Naive thymus-derived CD4-positive, alpha-beta T cell (primary cell): Measurements from ENCODE around the gene GATD1. TPM values are rescaled to one million over a fixed set of nuclear protein-coding genes. Genes with fewer than 3 reads are reported as not detected.

Source experiments
- ATAC-seq: fragments of 150-1000 bp; cut with Tn5 transposase; 2 replicates; pipeline ENCODE4 v1.10.0; 2021; ENCODE audit warnings: mild to moderate bottlenecking, moderate library complexity
- CTCF ChIA-PET: fragments of 350-600 bp; sonication (Branson Sonifier 250); formaldehyde crosslinking; loops from one replicate; lab custom pipeline; 2021; ENCODE audit warnings: antibody characterized with exemption; lab: Charles Lee
- POLR2A ChIA-PET: fragments of 350-600 bp; sonication (Branson Sonifier 250); formaldehyde crosslinking; loops from one replicate; lab custom pipeline; 2021; ENCODE audit warnings: antibody characterized with exemption, inconsistent platforms; lab: Charles Lee
- DNase-seq, 9 donors: peaks; one replicate each; pipeline versions ENCODE4 v3.0.0 to v3.0.0-alpha.2; 2020 to 2022; ENCODE audit warnings: mixed read lengths in 1 of 9
- H3K27ac ChIP-seq: one replicate; pipeline ENCODE4 v1.7.0; 2013; ENCODE audit warnings: mild to moderate bottlenecking, low read depth, low read length, moderate library complexity
- H3K27me3 ChIP-seq, 2 donors: one replicate each; pipeline ENCODE4 v1.7.0; 2013; ENCODE audit warnings: low read length in 2 of 2, mild to moderate bottlenecking in 2 of 2, moderate library complexity in 2 of 2; ENCODE audit not compliant: control insufficient read depth in 2 of 2, insufficient read depth in 2 of 2
- H3K36me3 ChIP-seq, 3 experiments: 1 replicate in 2 of 3; 2 replicates in 1 of 3; pipeline ENCODE4 v1.7.0; 2013; ENCODE audit warnings: low read length in 3 of 3, mild to moderate bottlenecking in 3 of 3, moderate library complexity in 1 of 3; ENCODE audit not compliant: insufficient read depth in 3 of 3, control insufficient read depth in 2 of 3
- H3K4me1 ChIP-seq, 2 donors: one replicate each; pipeline ENCODE4 v1.7.0; 2013; ENCODE audit warnings: low read length in 2 of 2, mild to moderate bottlenecking in 2 of 2, moderate library complexity in 1 of 2; ENCODE audit not compliant: control insufficient read depth in 2 of 2, insufficient read depth in 2 of 2
- H3K4me3 ChIP-seq: 2 replicates; pipeline ENCODE4 v1.7.0; 2013; ENCODE audit warnings: mild to moderate bottlenecking, low read length
- H3K9me3 ChIP-seq, 3 experiments: 1 replicate in 2 of 3; 2 replicates in 1 of 3; pipeline ENCODE4 v1.7.0; 2013; ENCODE audit warnings: low read length in 3 of 3; ENCODE audit not compliant: control insufficient read depth in 2 of 3
- H3K27ac Mint-ChIP-seq, 9 donors: one replicate each; pipeline ENCODE4 v1.8.0; 2020 to 2022; ENCODE audit warnings: mixed read lengths in 9 of 9, mild to moderate bottlenecking in 8 of 9, moderate library complexity in 5 of 9, inconsistent platforms in 2 of 9
- H3K27me3 Mint-ChIP-seq, 5 donors: one replicate each; pipeline ENCODE4 v1.8.0; 2021 to 2022; ENCODE audit warnings: mixed read lengths in 5 of 5, mild to moderate bottlenecking in 1 of 5
- H3K36me3 Mint-ChIP-seq, 5 donors: one replicate each; pipeline ENCODE4 v1.8.0; 2020 to 2022; ENCODE audit warnings: mixed read lengths in 5 of 5, mild to moderate bottlenecking in 3 of 5, inconsistent platforms in 1 of 5
- H3K4me1 Mint-ChIP-seq, 7 donors: one replicate each; pipeline ENCODE4 v1.8.0; 2020 to 2022; ENCODE audit warnings: mixed read lengths in 7 of 7, mild to moderate bottlenecking in 3 of 7, inconsistent platforms in 1 of 7
- H3K4me3 Mint-ChIP-seq, 10 donors: one replicate each; pipeline ENCODE4 v1.8.0; 2020 to 2022; ENCODE audit warnings: mild to moderate bottlenecking in 10 of 10, mixed read lengths in 10 of 10, moderate library complexity in 6 of 10, inconsistent platforms in 2 of 10
- H3K9me3 Mint-ChIP-seq, 11 donors: one replicate each; pipeline ENCODE4 v1.8.0; 2020 to 2022; ENCODE audit warnings: mixed read lengths in 11 of 11, mild to moderate bottlenecking in 4 of 11, inconsistent platforms in 1 of 11, moderate library complexity in 1 of 11
- intact Hi-C, 2 donors: fragments of 100-400 bp; cut with micrococcal nuclease; formaldehyde crosslinking; loops; one replicate each; pipeline ENCODE4 v1.15.1; 2023
- polyA plus RNA-seq, 2 donors: library from polyadenylated mRNA; unstranded; fragments of 300-500 nt; fragmentation: Illumina TruSeq; gene quantifications; one replicate each; pipeline ENCODE4 v1.2.3, GENCODE V29; 2021
- total RNA-seq, 6 experiments: library from RNA in 5 of 6; stranded (reverse) in 5 of 6; gene quantifications; 1 replicate in 5 of 6; 2 replicates in 1 of 6; pipeline ENCODE4 v1.2.3 and lab custom pipeline; 2021 to 2026

Gene GATD1
- total and polyA plus RNA-seq, 7 experiments from 2014 or later, result 8.1 to 59.2 (median 44.6) TPM

DNA sequence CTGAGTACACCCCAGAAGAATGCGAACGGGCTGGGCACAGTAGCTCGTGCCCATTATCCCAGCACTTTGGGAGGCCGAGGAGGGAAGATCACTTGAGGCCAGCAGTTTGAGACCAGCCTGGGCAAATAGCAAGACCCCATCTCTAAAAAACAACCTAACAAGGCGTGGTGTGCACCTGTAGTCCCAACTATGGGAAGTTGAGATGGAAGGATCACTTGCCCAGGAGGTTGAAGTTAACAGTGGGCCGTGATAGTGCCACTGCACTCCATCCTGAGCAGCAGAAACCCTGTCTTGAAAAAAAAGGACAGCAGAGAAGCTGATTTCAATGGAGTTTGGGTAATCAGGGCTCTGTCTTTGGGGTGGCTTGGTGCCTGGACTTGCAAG lies 35.8 kb upstream of the GATD1 start:
- no peak for DNase-seq
- H3K4me1 Mint-ChIP-seq, result peaks cover 8 to 37% (median 28%) of the 10 kb centered on the region in 7 donors
- H3K4me3 ChIP-seq, result no peak overlapping the region
- no peaks in the 10 kb centered on the region for H3K27me3 Mint-ChIP-seq
- no peaks in the 10 kb centered on the region for H3K9me3 ChIP-seq
- POLR2A ChIA-PET, result interaction anchor here (0.7 to 1.3 kb wide), 3 partner anchors 16 to 752 kb away, joined by 3 to 7 read pairs (median 3); no protein-coding TSS in a partner anchor
- peaks cover 22 to 25% of the 10 kb centered on the region in 2 donors for H3K4me1 ChIP-seq
- H3K36me3 Mint-ChIP-seq, result peaks cover 0 to 14% (median 0%) of the 10 kb centered on the region in 5 donors
- peak overlapping the region in 1 of 10 donors; percentile 94 for H3K4me3 Mint-ChIP-seq
- no peaks in the 10 kb centered on the region for H3K27me3 ChIP-seq
- no peak for ATAC-seq
- CTCF ChIA-PET, result no interaction called here
- no peak overlapping the region for H3K27ac Mint-ChIP-seq
- no peak overlapping the region for H3K27ac ChIP-seq
- peaks cover 0 to 3% (median 0%) of the 10 kb centered on the region in 11 donors for H3K9me3 Mint-ChIP-seq
- peaks cover 10 to 33% (median 12%) of the 10 kb centered on the region in 3 experiments for H3K36me3 ChIP-seq
- intact Hi-C loops, result no loop called here

DNA sequence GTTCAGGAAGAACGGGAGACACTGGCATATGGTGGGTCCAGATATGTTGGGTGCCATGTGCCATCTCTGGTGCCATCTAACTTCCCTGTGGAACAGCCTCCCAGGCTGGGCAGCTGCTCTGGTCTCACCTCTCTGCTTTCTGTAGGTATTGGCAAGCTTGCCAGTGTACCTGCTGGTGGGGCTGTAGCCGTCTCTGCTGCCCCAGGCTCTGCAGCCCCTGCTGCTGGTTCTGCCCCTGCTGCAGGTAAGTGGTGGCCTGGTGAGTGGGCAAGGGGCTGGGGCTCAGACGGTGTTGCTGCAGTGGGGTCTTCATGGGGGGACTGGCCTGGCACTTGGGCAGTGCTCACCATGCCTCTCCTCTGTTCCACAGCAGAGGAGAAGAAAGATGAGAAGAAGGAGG lies 35.1 kb upstream of the GATD1 start:
- intact Hi-C loops, result no loop called here
- ATAC-seq, result no peak
- no peak overlapping the region for H3K27ac ChIP-seq
- POLR2A ChIA-PET, result interaction anchor here (0.7 to 2.2 kb wide), 6 partner anchors 8 to 752 kb away, joined by 3 to 28 read pairs (median 4); no protein-coding TSS in a partner anchor
- H3K36me3 ChIP-seq, result peaks cover 10 to 33% (median 12%) of the 10 kb centered on the region in 3 experiments
- H3K4me3 ChIP-seq, result no peak overlapping the region
- Mint-ChIP-seq H3K4me1 (peaks cover 8 to 42% (median 31%) of the 10 kb centered on the region in 7 donors), H3K9me3 (peaks cover 0 to 3% (median 0%) of the 10 kb centered on the region in 11 donors), H3K4me3 (peak overlapping the region in 6 of 10 donors; percentile 27 to 96 (median 63)), H3K27ac (peak overlapping the region in 3 of 9 donors; percentile 38 to 93 (median 62)), H3K27me3 (no peaks in the 10 kb centered on the region), H3K36me3 (peaks cover 0 to 16% (median 0%) of the 10 kb centered on the region in 5 donors)
- peaks cover 22 to 25% of the 10 kb centered on the region in 2 donors for H3K4me1 ChIP-seq
- no peaks in the 10 kb centered on the region for H3K9me3 ChIP-seq
- CTCF ChIA-PET, result no interaction called here
- H3K27me3 ChIP-seq, result no peaks in the 10 kb centered on the region
- DNase-seq, result no peak

DNA sequence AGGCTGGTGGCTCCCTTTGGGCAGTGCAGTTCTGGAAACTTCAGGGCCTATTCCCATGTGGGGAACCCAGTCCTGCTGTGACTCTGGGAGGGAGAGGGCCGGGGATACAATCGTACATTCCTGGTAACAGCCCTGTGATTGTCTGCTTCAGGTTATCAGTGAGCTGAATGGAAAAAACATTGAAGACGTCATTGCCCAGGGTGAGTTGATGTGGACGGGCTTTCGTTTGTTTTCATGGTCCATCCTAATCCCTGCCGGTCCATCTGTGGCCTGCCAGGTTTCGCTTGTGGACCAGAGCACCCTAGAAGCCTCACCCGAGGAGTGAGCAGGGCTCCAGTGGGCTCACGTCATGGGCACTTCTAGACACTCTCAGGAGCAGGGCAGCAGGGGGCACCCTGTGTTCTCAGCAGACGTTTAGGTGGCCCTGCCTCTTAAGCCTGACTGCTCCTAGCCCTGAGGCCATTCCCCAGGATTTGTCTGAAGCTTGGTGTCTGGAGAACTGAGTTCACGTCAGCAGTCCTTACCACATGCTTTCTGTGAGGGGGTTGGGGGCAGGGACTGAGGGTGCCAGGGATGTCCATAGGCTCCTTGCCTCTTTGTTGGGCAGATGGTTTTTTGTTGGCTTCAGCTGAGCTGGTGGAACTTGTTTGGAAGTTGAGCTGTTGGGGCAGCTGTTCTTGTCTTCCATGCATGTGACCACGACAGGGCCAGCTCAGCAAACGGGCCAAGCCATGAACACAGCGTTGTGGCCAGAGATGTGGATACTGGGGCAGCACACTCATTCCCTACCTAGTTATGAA lies 34.4 kb upstream of the GATD1 start:
- Mint-ChIP-seq H3K27ac (peak overlapping the region; percentile 74 to 99 (median 87)), H3K9me3 (peaks cover 0 to 3% (median 0%) of the 10 kb centered on the region in 11 donors), H3K36me3 (peaks cover 0 to 16% (median 0%) of the 10 kb centered on the region in 5 donors), H3K4me1 (peaks cover 8 to 44% (median 31%) of the 10 kb centered on the region in 7 donors), H3K4me3 (peak overlapping the region; percentile 79 to 96 (median 90)), H3K27me3 (no peaks in the 10 kb centered on the region)
- Histone ChIP-seq H3K9me3 (no peaks in the 10 kb centered on the region), H3K27me3 (no peaks in the 10 kb centered on the region), H3K36me3 (peaks cover 10 to 33% (median 12%) of the 10 kb centered on the region in 3 experiments), H3K27ac (peak overlapping the region; percentile 96), H3K4me3 (peak overlapping the region; percentile 96), H3K4me1 (peaks cover 22 to 25% of the 10 kb centered on the region in 2 donors)
- ChIA-PET CTCF (interaction anchor here (1.3 kb wide), 1 partner anchor 8 kb away, joined by 3 read pairs; no protein-coding TSS in a partner anchor), POLR2A (interaction anchor here (0.7 to 2.2 kb wide), 4 partner anchors 8 to 238 kb away, joined by 4 to 28 read pairs (median 4); no protein-coding TSS in a partner anchor)
- intact Hi-C loops, result no loop called here
- DNase-seq (no peak), ATAC-seq (no peak)

- intact Hi-C loops, result no loop called here
These were observed 32.8 kb upstream of the GATD1 start for GRCh38 chr11:810040-810567.

GRCh38 chr11:809287-810039 lies 32.2 kb upstream of the GATD1 start, which contains the start of gene RPLP2:
Gene RPLP2 (plus strand): TSS chr11:809967. CDS start chr11:810235, 268 bp downstream.
- intact Hi-C loops, result loop anchor here (1.0 to 2.0 kb wide), 11 partner anchors 10 to 1591 kb away; partner anchors contain the start of genes PHRF1 (in 2 of the 2), GATD1 (in 1 of the 2), POLR2L (in 1 of the 2) and RNH1 (in 1 of the 2)
- peaks cover 0 to 3% (median 0%) of the 10 kb centered on the region in 11 donors for H3K9me3 Mint-ChIP-seq
- peak within 1 kb of the TSS; percentile 96 for H3K27ac ChIP-seq
- ChIA-PET POLR2A (interaction anchor here (0.6 to 2.2 kb wide), 14 partner anchors 9 to 572 kb away, joined by 3 to 51 read pairs (median 4); partner anchors contain the start of genes DEAF1, PNPLA2, SLC25A22 and TMEM80), CTCF (interaction anchor here (0.6 kb wide), 1 partner anchor 64 kb away, joined by 4 read pairs; no protein-coding TSS in a partner anchor)
- peaks cover 24 to 26% of the 10 kb centered on the region in 2 donors for H3K4me1 ChIP-seq
- H3K27me3 ChIP-seq, result no peaks in the 10 kb centered on the region
- H3K36me3 Mint-ChIP-seq, result peaks cover 0 to 16% (median 0%) of the 10 kb centered on the region in 5 donors
- ATAC-seq (peak; percentile 90), DNase-seq (peak; percentile 95 to 99 (median 98))
- peaks cover 8 to 51% (median 32%) of the 10 kb centered on the region in 7 donors for H3K4me1 Mint-ChIP-seq
- H3K27me3 Mint-ChIP-seq, result no peaks in the 10 kb centered on the region
- no peaks in the 10 kb centered on the region for H3K9me3 ChIP-seq
- peak within 1 kb of the TSS; percentile 91 to 99 (median 97) for H3K27ac Mint-ChIP-seq
- peak within 1 kb of the TSS; percentile 96 for H3K4me3 ChIP-seq
- peak within 1 kb of the TSS; percentile 88 to 96 (median 95) for H3K4me3 Mint-ChIP-seq
- peaks cover 10 to 33% (median 12%) of the 10 kb centered on the region in 3 experiments for H3K36me3 ChIP-seq

More at GRCh38 chr11:810040-810567, 32.8 kb upstream of the GATD1 start:
- peaks cover 0 to 3% (median 0%) of the 10 kb centered on the region in 11 donors for H3K9me3 Mint-ChIP-seq
- H3K27me3 ChIP-seq, result no peaks in the 10 kb centered on the region
- H3K4me3 ChIP-seq, result peak overlapping the region; percentile 96
- DNase-seq (no peak), ATAC-seq (peak; percentile 16)
- POLR2A ChIA-PET, result interaction anchor here (0.6 to 2.2 kb wide), 13 partner anchors 9 to 573 kb away, joined by 3 to 51 read pairs (median 5); partner anchors contain the start of genes DEAF1, PNPLA2, SLC25A22 and TMEM80
- H3K4me1 ChIP-seq, result peaks cover 22 to 25% of the 10 kb centered on the region in 2 donors
- peaks cover 10 to 33% (median 12%) of the 10 kb centered on the region in 3 experiments for H3K36me3 ChIP-seq
- CTCF ChIA-PET, result interaction anchor here (0.6 to 1.3 kb wide), 2 partner anchors 9 to 65 kb away, joined by 3 to 4 read pairs; no protein-coding TSS in a partner anchor
- H3K27ac ChIP-seq, result peak overlapping the region; percentile 96
- H3K36me3 Mint-ChIP-seq, result peaks cover 0 to 16% (median 0%) of the 10 kb centered on the region in 5 donors
- H3K4me3 Mint-ChIP-seq, result peak overlapping the region; percentile 88 to 96 (median 95)
- peak overlapping the region; percentile 91 to 99 (median 97) for H3K27ac Mint-ChIP-seq
- no peaks in the 10 kb centered on the region for H3K9me3 ChIP-seq
- H3K27me3 Mint-ChIP-seq, result no peaks in the 10 kb centered on the region
- H3K4me1 Mint-ChIP-seq, result peaks cover 8 to 50% (median 31%) of the 10 kb centered on the region in 7 donors
